ENCODE measurements around the gene CHSY3.

The CHSY3 gene

GRCh38 chr5:129905473-129906176 is 1.4 kb downstream of the CHSY3 start:
- Histone ChIP-seq H3K4me3 (ENCODE audit: low read depth, low read length, poor library complexity, severe bottlenecking) (no peak overlapping the region), H3K27me3 (ENCODE audit: insufficient read depth, low read length) (no peaks in the 10 kb centered on the region), H3K4me1 (ENCODE audit: insufficient read depth, low read length, severe bottlenecking) (no peaks in the 10 kb centered on the region), H2AFZ (ENCODE audit: low read length) (no peak overlapping the region), H3K9ac (ENCODE audit: low read length) (no peak overlapping the region), H3K79me2 (ENCODE audit: insufficient read depth, low read length) (no peaks in the 10 kb centered on the region), H3K4me2 (ENCODE audit: low read length) (no peak overlapping the region), H3K36me3 (ENCODE audit: insufficient read depth, low read length) (no peaks in the 10 kb centered on the region), H3K9me2 (ENCODE audit: low read depth, low read length) (no peaks in the 10 kb centered on the region; the same call in 1 of the 2 replicates), H3K27ac (ENCODE audit: low read depth, low read length, poor library complexity, severe bottlenecking) (no peak overlapping the region), H3F3A (ENCODE audit: insufficient read depth, low read length) (no peaks in the 10 kb centered on the region), H3K9me3 (ENCODE audit: low read length) (no peaks in the 10 kb centered on the region), H4K20me1 (ENCODE audit: insufficient read depth, low read length) (no peaks in the 10 kb centered on the region)
- TF ChIP-seq CTCF (IDR thresholded peaks at IDR 0.05; ENCODE audit: low read length): no peak
- TF ChIP-seq EZH2 (IDR thresholded peaks at IDR 0.05; ENCODE audit: borderline replicate concordance, low read length): no peak

GRCh38 chr5:129906177-129906887 is 2.1 kb downstream of the CHSY3 start:
- Histone ChIP-seq H3K27ac (ENCODE audit: low read depth, low read length, poor library complexity, severe bottlenecking) (no peak overlapping the region), H3K36me3 (ENCODE audit: insufficient read depth, low read length) (no peaks in the 10 kb centered on the region), H3K9ac (ENCODE audit: low read length) (no peak overlapping the region), H3K4me1 (ENCODE audit: insufficient read depth, low read length, severe bottlenecking) (no peaks in the 10 kb centered on the region), H3K27me3 (ENCODE audit: insufficient read depth, low read length) (no peaks in the 10 kb centered on the region), H3K4me3 (ENCODE audit: low read depth, low read length, poor library complexity, severe bottlenecking) (no peak overlapping the region), H3K4me2 (ENCODE audit: low read length) (no peak overlapping the region), H3K9me3 (ENCODE audit: low read length) (no peaks in the 10 kb centered on the region), H3K9me2 (ENCODE audit: low read depth, low read length) (no peaks in the 10 kb centered on the region; the same call in 1 of the 2 replicates), H3F3A (ENCODE audit: insufficient read depth, low read length) (no peaks in the 10 kb centered on the region), H3K79me2 (ENCODE audit: insufficient read depth, low read length) (no peaks in the 10 kb centered on the region), H4K20me1 (ENCODE audit: insufficient read depth, low read length) (no peaks in the 10 kb centered on the region), H2AFZ (ENCODE audit: low read length) (no peak overlapping the region)
- TF ChIP-seq CTCF (IDR thresholded peaks at IDR 0.05; ENCODE audit: low read length): no peak
- no peak for TF ChIP-seq EZH2 (IDR thresholded peaks at IDR 0.05; ENCODE audit: borderline replicate concordance, low read length)

- Histone ChIP-seq H3K36me3 (ENCODE audit: insufficient read depth, low read length) (no peaks in the 10 kb centered on the region), H4K20me1 (ENCODE audit: insufficient read depth, low read length) (no peaks in the 10 kb centered on the region), H3K79me2 (ENCODE audit: insufficient read depth, low read length) (no peaks in the 10 kb centered on the region), H3F3A (ENCODE audit: insufficient read depth, low read length) (no peaks in the 10 kb centered on the region), H2AFZ (ENCODE audit: low read length) (no peak overlapping the region), H3K4me1 (ENCODE audit: insufficient read depth, low read length, severe bottlenecking) (no peaks in the 10 kb centered on the region), H3K9ac (ENCODE audit: low read length) (no peak overlapping the region), H3K4me2 (ENCODE audit: low read length) (no peak overlapping the region), H3K9me3 (ENCODE audit: low read length) (no peaks in the 10 kb centered on the region), H3K27ac (ENCODE audit: low read depth, low read length, poor library complexity, severe bottlenecking) (no peak overlapping the region), H3K4me3 (ENCODE audit: low read depth, low read length, poor library complexity, severe bottlenecking) (no peak overlapping the region), H3K9me2 (ENCODE audit: low read depth, low read length) (no peaks in the 10 kb centered on the region; the same call in 1 of the 2 replicates), H3K27me3 (ENCODE audit: insufficient read depth, low read length) (no peaks in the 10 kb centered on the region)
- TF ChIP-seq CTCF (IDR thresholded peaks at IDR 0.05; ENCODE audit: low read length) (no peak), EZH2 (IDR thresholded peaks at IDR 0.05; ENCODE audit: borderline replicate concordance, low read length) (no peak)
Measured at GRCh38 chr5:129909225-129909624, 5.0 kb downstream of the CHSY3 start.

Data from OCI-LY1 (cell line).